Stimulated activated CD8-positive, alpha-beta memory T cell treated with anti-CD3 and anti-CD28 coated beads, Interleukin-7, amount 100 ng/mL, for 24 hours (primary cell): Measurements from ENCODE around the gene ZBTB2.
"Not testable (repeated sequence)": the region's sequence is repeated elsewhere in the genome, so short reads cannot be mapped to it uniquely, and the experiment has no call there.

Experiments
- DNase-seq: peaks from one replicate; pipeline ENCODE4 v3.0.0-alpha.2; 2020; ENCODE audit warnings: low read depth

Gene ZBTB2

GRCh38 chr6:151326116-151326825 is 65.1 kb downstream of the ZBTB2 start:
- no peak for DNase-seq

GRCh38 chr6:151325075-151326050 is 66.0 kb downstream of the ZBTB2 start:
- DNase-seq = no peak

GRCh38 chr6:151324488-151324825 is 66.9 kb downstream of the ZBTB2 start:
- no peak for DNase-seq

GRCh38 chr6:151323791-151324487 is 67.4 kb downstream of the ZBTB2 start:
- peak; percentile 45 for DNase-seq

GRCh38 chr6:151322570-151322969 is 68.8 kb downstream of the ZBTB2 start:
- DNase-seq = no peak

- DNase-seq = no peak
Measured at GRCh38 chr6:151321438-151321837, 69.9 kb downstream of the ZBTB2 start.

- no peak for DNase-seq
Measured at GRCh38 chr6:151320140-151320539, 71.2 kb downstream of the ZBTB2 start.

- DNase-seq = no peak
Measured at GRCh38 chr6:151317995-151318365, 73.4 kb downstream of the ZBTB2 start.

- DNase-seq = no peak
Measured at GRCh38 chr6:151317103-151317994, 74.0 kb downstream of the ZBTB2 start.

- DNase-seq = not testable (repeated sequence)
Measured at GRCh38 chr6:151315661-151316060, 75.7 kb downstream of the ZBTB2 start.
